DND-41 (cell line): ENCODE data around the gene SUPT3H.
"Not testable (repeated sequence)": the region's sequence is repeated elsewhere in the genome, so short reads cannot be mapped to it uniquely, and the experiment has no call there.

Experiments used
- ATAC-seq: fragments of 200-7000 bp; cut with Tn5 transposase; 3 replicates; pipeline ENCODE4 v1.9.1; 2021; ENCODE audit warnings: low read depth; ENCODE audit not compliant: insufficient read depth
- DNase-seq: peaks from one replicate; pipeline ENCODE4 v3.0.0-alpha.2; 2020
- H2AFZ ChIP-seq: 2 replicates; pipeline ENCODE4 v1.6.0; 2012; ENCODE audit warnings: low read depth, low read length
- H3K27ac ChIP-seq: 2 replicates; pipeline ENCODE4 v1.5.1; 2012; ENCODE audit warnings: low read length, inconsistent platforms
- H3K27me3 ChIP-seq: fragments of 200-600 bp; sonication (generic); 2 replicates; pipeline ENCODE4 v1.6.0; 2012; ENCODE audit warnings: low read length, mild to moderate bottlenecking, inconsistent platforms; ENCODE audit not compliant: insufficient read depth, poor library complexity
- H3K36me3 ChIP-seq: 2 replicates; pipeline ENCODE4 v1.5.1; 2012; ENCODE audit warnings: low read length, inconsistent platforms; ENCODE audit not compliant: insufficient read depth
- H3K4me1 ChIP-seq: 2 replicates; pipeline ENCODE4 v1.5.1; 2012; ENCODE audit warnings: mild to moderate bottlenecking, low read length; ENCODE audit not compliant: insufficient read depth
- H3K4me2 ChIP-seq: 2 replicates; pipeline ENCODE4 v1.6.0; 2012; ENCODE audit warnings: mild to moderate bottlenecking, moderate library complexity, low read length, inconsistent platforms; ENCODE audit not compliant: insufficient read depth
- H3K4me3 ChIP-seq, 2 experiments: fragments of 200-600 bp in 1 of 2; shearing (Covaris generic) in 1 of 2; 2 replicates each; pipeline ENCODE4 v1.5.1; 2012 to 2016; ENCODE audit warnings: inconsistent platforms in 2 of 2, low read length in 2 of 2, mild to moderate bottlenecking in 2 of 2, low read depth in 1 of 2, moderate library complexity in 1 of 2
- H3K79me2 ChIP-seq: 2 replicates; pipeline ENCODE4 v1.6.0; 2012; ENCODE audit warnings: low read length, inconsistent platforms; ENCODE audit not compliant: insufficient read depth
- H3K9ac ChIP-seq: 2 replicates; pipeline ENCODE4 v1.6.0; 2012; ENCODE audit warnings: low read depth, mild to moderate bottlenecking, inconsistent platforms, low read length, moderate library complexity
- H3K9me3 ChIP-seq: 2 replicates; pipeline ENCODE4 v1.5.1; 2012; ENCODE audit warnings: low read length, moderate library complexity, mild to moderate bottlenecking, inconsistent platforms; ENCODE audit not compliant: insufficient read depth, severe bottlenecking
- H4K20me1 ChIP-seq: 2 replicates; pipeline ENCODE4 v1.6.0; 2012; ENCODE audit warnings: low read length; ENCODE audit not compliant: insufficient read depth
- CTCF ChIP-seq: IDR thresholded peaks from 2 replicates; pipeline ENCODE4 v1.5.1; 2012; ENCODE audit warnings: borderline replicate concordance, low read length, moderate library complexity, mild to moderate bottlenecking; ENCODE audit not compliant: poor library complexity, severe bottlenecking; ENCODE audit errors: extremely low read depth
- EZH2 ChIP-seq: IDR thresholded peaks from 3 replicates; pipeline ENCODE4 v1.6.1; 2012; ENCODE audit warnings: borderline replicate concordance, low read depth, mild to moderate bottlenecking, moderate library complexity, low read length, inconsistent platforms; ENCODE audit not compliant: severe bottlenecking

The SUPT3H gene

GRCh38 chr6:44906761-44907160, 471.0 kb downstream of the SUPT3H start:
- H3K27me3 ChIP-seq = no peaks in the 10 kb centered on the region
- H3K36me3 ChIP-seq = no peaks in the 10 kb centered on the region
- no peak overlapping the region for H3K27ac ChIP-seq
- no peak for TF ChIP-seq CTCF
- no peak overlapping the region for H3K9ac ChIP-seq
- H3K4me2 ChIP-seq = no peak overlapping the region
- H2AFZ ChIP-seq = no peak overlapping the region
- no peaks in the 10 kb centered on the region for H4K20me1 ChIP-seq
- ATAC-seq = no peak
- no peak overlapping the region for H3K4me3 ChIP-seq
- H3K9me3 ChIP-seq = no peaks in the 10 kb centered on the region
- H3K79me2 ChIP-seq = no peaks in the 10 kb centered on the region
- no peaks in the 10 kb centered on the region for H3K4me1 ChIP-seq
- no peak for DNase-seq

- not testable (repeated sequence) for H4K20me1 ChIP-seq, H3K79me2 ChIP-seq, H3K9ac ChIP-seq, H2AFZ ChIP-seq, H3K27me3 ChIP-seq, H3K4me1 ChIP-seq, H3K9me3 ChIP-seq, ATAC-seq, H3K27ac ChIP-seq, H3K4me2 ChIP-seq, H3K4me3 ChIP-seq, H3K36me3 ChIP-seq
- DNase-seq = peak; percentile 13
Observed at GRCh38 chr6:44900358-44900757, 477.4 kb downstream of the SUPT3H start.

GRCh38 chr6:44898296-44898930, 479.3 kb downstream of the SUPT3H start:
- no peak overlapping the region for H3K27ac ChIP-seq
- H3K9ac ChIP-seq = no peak overlapping the region
- H3K27me3 ChIP-seq = no peaks in the 10 kb centered on the region
- H3K9me3 ChIP-seq = no peaks in the 10 kb centered on the region
- no peak overlapping the region for H3K4me2 ChIP-seq
- TF ChIP-seq CTCF (no peak), EZH2 (no peak)
- H3K4me1 ChIP-seq = no peaks in the 10 kb centered on the region
- no peak overlapping the region for H3K4me3 ChIP-seq
- no peaks in the 10 kb centered on the region for H4K20me1 ChIP-seq
- no peak overlapping the region for H2AFZ ChIP-seq
- DNase-seq (no peak), ATAC-seq (no peak)
- H3K36me3 ChIP-seq = no peaks in the 10 kb centered on the region
- no peaks in the 10 kb centered on the region for H3K79me2 ChIP-seq

- Histone ChIP-seq H3K27me3 (no peaks in the 10 kb centered on the region), H3K4me3 (no peak overlapping the region), H2AFZ (no peak overlapping the region), H3K9me3 (no peaks in the 10 kb centered on the region), H3K79me2 (no peaks in the 10 kb centered on the region), H3K9ac (no peak overlapping the region), H3K4me2 (no peak overlapping the region), H3K4me1 (no peaks in the 10 kb centered on the region), H3K36me3 (no peaks in the 10 kb centered on the region), H4K20me1 (no peaks in the 10 kb centered on the region), H3K27ac (no peak overlapping the region)
- ATAC-seq (no peak), DNase-seq (no peak)
- TF ChIP-seq CTCF = no peak
- no peak for TF ChIP-seq EZH2
Observed at GRCh38 chr6:44897316-44897715, 480.4 kb downstream of the SUPT3H start.
